ENCODE measurements around the gene HMOX1. TPM values are rescaled to one million over a fixed set of nuclear protein-coding genes. Genes with fewer than 3 reads are reported as not detected.

HMOX1 gene
- total and polyA plus RNA-seq, 10 donors, result 178 to 930 (median 751) TPM

- 90 to 100% (median 93%) methylated on average over 1 of the region's 1 CpG for WGBS, 5 donors
- TF ChIP-seq, protein P1, sequence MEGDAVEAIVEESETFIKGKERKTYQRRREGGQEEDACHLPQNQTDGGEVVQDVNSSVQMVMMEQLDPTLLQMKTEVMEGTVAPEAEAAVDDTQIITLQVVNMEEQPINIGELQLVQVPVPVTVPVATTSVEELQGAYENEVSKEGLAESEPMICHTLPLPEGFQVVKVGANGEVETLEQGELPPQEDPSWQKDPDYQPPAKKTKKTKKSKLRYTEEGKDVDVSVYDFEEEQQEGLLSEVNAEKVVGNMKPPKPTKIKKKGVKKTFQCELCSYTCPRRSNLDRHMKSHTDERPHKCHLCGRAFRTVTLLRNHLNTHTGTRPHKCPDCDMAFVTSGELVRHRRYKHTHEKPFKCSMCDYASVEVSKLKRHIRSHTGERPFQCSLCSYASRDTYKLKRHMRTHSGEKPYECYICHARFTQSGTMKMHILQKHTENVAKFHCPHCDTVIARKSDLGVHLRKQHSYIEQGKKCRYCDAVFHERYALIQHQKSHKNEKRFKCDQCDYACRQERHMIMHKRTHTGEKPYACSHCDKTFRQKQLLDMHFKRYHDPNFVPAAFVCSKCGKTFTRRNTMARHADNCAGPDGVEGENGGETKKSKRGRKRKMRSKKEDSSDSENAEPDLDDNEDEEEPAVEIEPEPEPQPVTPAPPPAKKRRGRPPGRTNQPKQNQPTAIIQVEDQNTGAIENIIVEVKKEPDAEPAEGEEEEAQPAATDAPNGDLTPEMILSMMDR (IDR thresholded peaks at IDR 0.05 in 8 of 11, conservative IDR thresholded peaks at IDR 0.05 in 3 of 11), result no peak
- no peak for TF ChIP-seq POLR2A (IDR thresholded peaks at IDR 0.05)
- TF ChIP-seq POLR2AphosphoS5 (IDR thresholded peaks at IDR 0.05), result no peak
- intact Hi-C loops (cut with DNase I; ENCODE audit: low total_unique reads), result no loop called here
Observed at GRCh38 chr22:35439365-35439717, 58.4 kb downstream of the HMOX1 start.

DNA sequence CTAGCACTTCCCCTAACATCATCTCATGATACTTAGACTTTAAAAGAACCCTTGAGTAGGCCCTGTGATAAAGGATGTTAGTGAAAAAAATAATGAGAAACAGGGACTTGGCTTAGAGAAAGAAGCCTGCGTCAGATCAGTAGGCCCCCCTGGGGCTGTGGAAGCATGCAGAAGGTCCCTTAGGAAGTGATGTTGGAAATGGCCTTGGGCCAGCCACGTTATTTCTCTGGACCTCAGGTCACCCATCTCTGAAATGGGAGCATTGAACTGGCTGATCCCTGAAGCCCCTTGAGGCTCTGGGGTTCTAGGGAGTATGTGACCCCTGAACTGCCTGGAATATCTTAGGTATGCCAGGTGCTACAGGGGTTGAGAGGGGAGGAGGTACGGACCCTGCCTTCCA lies 59.2 kb downstream of the HMOX1 start:
- Histone ChIP-seq H3K36me3 (peaks cover 0 to 10% (median 0%) of the 10 kb centered on the region in 6 donors), H3K27me3 (replicated peaks in 1 of 7) (no peaks in the 10 kb centered on the region), H3K4me1 (no peaks in the 10 kb centered on the region), H3K27ac (no peak overlapping the region), H3K9me3 (no peaks in the 10 kb centered on the region), H3K4me3 (no peak overlapping the region)
- TF ChIP-seq POLR2AphosphoS5 (IDR thresholded peaks at IDR 0.05) (no peak), POLR2A (IDR thresholded peaks at IDR 0.05) (no peak)
- TF ChIP-seq, protein P1 (IDR thresholded peaks at IDR 0.05 in 8 of 11, conservative IDR thresholded peaks at IDR 0.05 in 3 of 11), result no peak
- intact Hi-C loops (cut with DNase I; ENCODE audit: low total_unique reads), result no loop called here
- 70 to 93% (median 89%) methylated on average over 3 of the region's 3 CpGs for WGBS, 5 donors
- no peak for DNase-seq

More at GRCh38 chr22:35439365-35439717, 58.4 kb downstream of the HMOX1 start:
- Histone ChIP-seq H3K36me3 (peaks cover 0 to 14% (median 2%) of the 10 kb centered on the region in 6 donors), H3K27ac (no peak overlapping the region), H3K9me3 (peaks cover 0 to under 1% (median 0%) of the 10 kb centered on the region in 8 donors), H3K27me3 (replicated peaks in 1 of 7) (no peaks in the 10 kb centered on the region), H3K4me1 (no peaks in the 10 kb centered on the region), H3K4me3 (no peak overlapping the region)
- DNase-seq, result no peak

GRCh38 chr22:35441489-35442100 lies 60.7 kb downstream of the HMOX1 start:
- Histone ChIP-seq H3K4me3 (no peak overlapping the region), H3K36me3 (peaks cover 0 to 21% (median 0%) of the 10 kb centered on the region in 6 donors), H3K27me3 (replicated peaks in 1 of 7) (no peaks in the 10 kb centered on the region), H3K9me3 (no peaks in the 10 kb centered on the region), H3K4me1 (no peaks in the 10 kb centered on the region), H3K27ac (no peak overlapping the region)
- intact Hi-C loops (cut with DNase I; ENCODE audit: low total_unique reads), result no loop called here
- WGBS, 5 donors, result 77 to 87% (median 82%) methylated on average over 9 of the region's 9 CpGs
- TF ChIP-seq, protein P1 (IDR thresholded peaks at IDR 0.05 in 8 of 11, conservative IDR thresholded peaks at IDR 0.05 in 3 of 11), result no peak
- no peak for TF ChIP-seq POLR2A (IDR thresholded peaks at IDR 0.05)
- TF ChIP-seq POLR2AphosphoS5 (IDR thresholded peaks at IDR 0.05), result no peak
- DNase-seq, result no peak

DNA sequence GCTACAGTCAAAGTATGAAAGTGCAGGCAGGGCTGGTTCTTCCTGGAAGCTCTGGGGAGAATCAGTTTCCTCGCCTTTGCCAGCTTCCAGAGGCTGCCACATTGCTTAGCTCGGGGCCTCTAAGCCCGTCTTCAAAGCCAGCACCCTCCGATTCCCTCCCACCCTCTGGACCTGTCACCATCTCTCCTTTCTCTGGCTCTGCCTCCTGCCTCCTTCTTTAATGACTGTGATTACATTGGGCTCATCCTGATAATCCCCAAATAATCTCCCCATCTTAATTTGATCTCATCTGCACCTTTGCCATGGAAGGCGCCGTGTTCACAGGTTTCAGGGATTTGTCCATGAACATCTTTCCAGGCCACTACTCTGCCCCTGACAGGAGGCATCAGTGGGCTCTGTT lies 61.6 kb downstream of the HMOX1 start:
- intact Hi-C loops (cut with DNase I; ENCODE audit: low total_unique reads), result no loop called here
- no peaks in the 10 kb centered on the region for H3K4me1 ChIP-seq
- WGBS, 5 donors, result 82 to 95% (median 91%) methylated on average over 6 of the region's 6 CpGs
- no peaks in the 10 kb centered on the region for H3K27me3 ChIP-seq (replicated peaks in 1 of 7)
- H3K27ac ChIP-seq, result no peak overlapping the region
- TF ChIP-seq POLR2A (IDR thresholded peaks at IDR 0.05) (no peak), POLR2AphosphoS5 (IDR thresholded peaks at IDR 0.05) (no peak)
- TF ChIP-seq, protein P1 (IDR thresholded peaks at IDR 0.05 in 8 of 11, conservative IDR thresholded peaks at IDR 0.05 in 3 of 11), result no peak
- DNase-seq, result no peak
- H3K9me3 ChIP-seq, result no peaks in the 10 kb centered on the region
- H3K4me3 ChIP-seq, result no peak overlapping the region
- peaks cover 0 to 27% (median 0%) of the 10 kb centered on the region in 6 donors for H3K36me3 ChIP-seq

Measured in spleen (tissue), 11 donors.